HUES6 (cell line): Measurements from ENCODE around the gene OR10J5.
"Not testable (repeated sequence)": the region's sequence is repeated elsewhere in the genome, so short reads cannot be mapped to it uniquely, and the experiment has no call there.

Experiments
- H3K27ac ChIP-seq: 2 replicates; pipeline ENCODE4 v1.7.0; 2013; ENCODE audit warnings: low read depth, mild to moderate bottlenecking, low read length, inconsistent platforms
- H3K27me3 ChIP-seq: 2 replicates; pipeline ENCODE4 v1.6.1; 2013; ENCODE audit warnings: low read length; ENCODE audit not compliant: control insufficient read depth, insufficient read depth
- H3K36me3 ChIP-seq: 2 replicates; pipeline ENCODE4 v1.6.1; 2013; ENCODE audit warnings: low read length; ENCODE audit not compliant: control insufficient read depth, insufficient read depth
- H3K4me1 ChIP-seq: 2 replicates; pipeline ENCODE4 v1.6.1; 2013; ENCODE audit warnings: low read length; ENCODE audit not compliant: control insufficient read depth, insufficient read depth
- H3K4me3 ChIP-seq: 2 replicates; pipeline ENCODE4 v1.5.1; 2013; ENCODE audit warnings: low read depth, low read length
- H3K9ac ChIP-seq: one replicate; pipeline ENCODE4 v1.6.1; 2013; ENCODE audit warnings: mild to moderate bottlenecking, low read length
- H3K9me3 ChIP-seq: 2 replicates; pipeline ENCODE4 v1.6.1; 2013; ENCODE audit warnings: low read depth, low read length; ENCODE audit not compliant: control insufficient read depth, insufficient read depth

The OR10J5 gene

DNA sequence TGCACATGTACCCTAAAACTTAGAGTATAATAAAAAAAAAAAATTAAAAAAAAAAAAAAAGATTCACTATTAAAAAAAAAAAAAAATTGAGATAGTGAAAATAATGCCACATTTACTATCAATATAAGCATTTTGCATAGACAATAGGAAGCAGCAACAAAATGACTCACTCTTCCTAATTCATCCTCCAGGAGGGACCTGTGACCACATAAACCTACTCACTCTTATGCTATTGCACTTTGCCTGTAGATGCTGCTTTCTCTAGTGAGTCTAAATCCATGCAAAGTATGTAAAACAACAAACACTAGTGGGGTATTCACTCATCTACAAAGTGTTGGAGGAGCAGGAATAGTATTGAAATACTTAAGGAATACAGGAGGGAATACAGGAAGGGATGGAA is 2.9 kb downstream of the OR10J5 start:
- no peak overlapping the region for H3K9ac ChIP-seq
- H3K36me3 ChIP-seq, result no peaks in the 10 kb centered on the region
- peaks cover under 1% of the 10 kb centered on the region; the same call in 1 of the 2 replicates for H3K9me3 ChIP-seq
- no peaks in the 10 kb centered on the region; the same call in 1 of the 2 replicates for H3K27me3 ChIP-seq
- no peak overlapping the region for H3K4me3 ChIP-seq
- H3K27ac ChIP-seq, result no peak overlapping the region
- no peaks in the 10 kb centered on the region for H3K4me1 ChIP-seq

DNA sequence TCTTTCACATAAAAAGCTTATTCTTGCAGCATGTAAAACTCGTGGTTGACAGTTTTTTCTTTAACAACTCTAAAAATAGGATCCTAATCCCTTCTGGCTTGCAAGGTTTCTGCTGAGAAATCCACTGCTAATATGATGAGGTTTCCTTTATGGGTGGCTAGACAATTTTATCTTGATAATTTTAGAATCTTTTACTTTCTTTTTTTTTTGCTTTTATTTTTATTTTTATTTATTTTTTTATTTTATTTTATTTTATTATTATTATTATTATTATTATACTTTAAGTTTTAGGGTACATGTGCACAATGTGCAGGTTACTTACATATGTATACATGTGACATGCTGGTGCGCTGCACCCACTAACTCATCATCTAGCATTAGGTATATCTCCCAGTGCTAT is 11.0 kb downstream of the OR10J5 start:
- H3K9me3 ChIP-seq, result not testable (repeated sequence)

DNA sequence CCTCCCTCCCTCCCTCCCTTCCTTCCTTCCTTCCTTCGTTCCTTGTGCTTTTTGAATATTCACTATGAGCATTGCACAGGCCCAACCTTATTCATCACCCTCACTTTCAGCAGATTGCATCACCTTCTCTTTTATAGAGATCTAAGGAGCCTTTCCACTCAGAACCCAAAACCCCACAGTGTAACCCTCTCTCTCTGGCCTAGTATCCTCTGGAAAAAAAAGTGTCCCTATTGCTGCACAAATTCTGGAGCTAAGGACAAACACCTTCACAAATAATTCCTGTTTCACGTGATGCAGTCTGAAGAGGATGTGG is 25.6 kb downstream of the OR10J5 start:
- Histone ChIP-seq H3K36me3 (no peaks in the 10 kb centered on the region), H3K9me3 (no peaks in the 10 kb centered on the region), H3K27ac (no peak overlapping the region), H3K9ac (no peak overlapping the region), H3K27me3 (no peaks in the 10 kb centered on the region), H3K4me1 (no peaks in the 10 kb centered on the region), H3K4me3 (no peak overlapping the region)

More for the DNA sequence above, 11.0 kb downstream of the OR10J5 start:
- not testable (repeated sequence) for H3K4me3 ChIP-seq, H3K27ac ChIP-seq, H3K27me3 ChIP-seq, H3K9ac ChIP-seq, H3K4me1 ChIP-seq, H3K36me3 ChIP-seq

DNA sequence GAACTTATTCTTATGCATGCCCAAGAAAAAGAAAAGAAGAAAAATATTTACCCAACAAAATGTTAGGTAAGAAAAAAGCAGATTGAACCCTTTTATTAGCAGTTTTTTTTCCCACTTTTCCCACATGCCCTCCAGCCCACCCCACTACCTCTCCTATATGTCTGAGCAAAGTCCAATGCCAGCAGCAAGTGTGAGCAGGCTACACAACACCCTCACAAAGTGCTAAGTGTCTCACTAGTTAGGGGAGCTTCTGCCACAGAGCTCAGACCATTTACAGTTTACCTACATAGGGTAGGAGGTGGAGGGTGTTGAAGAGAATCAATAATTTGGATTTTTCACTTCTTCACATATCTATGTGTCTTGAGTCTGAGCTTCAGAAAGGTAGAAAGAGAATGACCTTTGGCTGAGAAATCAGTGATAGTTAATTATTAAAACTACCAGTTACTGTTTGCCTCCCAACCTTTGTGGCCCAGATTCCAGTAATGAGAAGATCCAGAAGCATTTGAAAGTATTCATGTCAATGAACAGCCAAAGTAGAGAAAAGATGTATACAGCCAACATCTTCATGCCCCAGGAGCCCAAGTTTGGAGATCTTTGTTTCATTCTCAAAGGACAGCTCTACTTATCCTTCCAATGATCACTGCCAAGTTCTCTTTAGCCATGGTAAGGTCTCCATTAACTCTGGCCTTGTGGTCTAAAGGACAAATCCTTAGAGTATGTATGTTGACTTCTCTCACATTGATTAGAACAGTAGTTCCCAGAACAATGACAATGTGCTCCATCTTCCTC is 26.2 kb downstream of the OR10J5 start:
- H3K27ac ChIP-seq, result no peak overlapping the region
- no peaks in the 10 kb centered on the region for H3K4me1 ChIP-seq
- H3K4me3 ChIP-seq, result no peak overlapping the region
- H3K27me3 ChIP-seq, result no peaks in the 10 kb centered on the region
- H3K36me3 ChIP-seq, result no peaks in the 10 kb centered on the region
- H3K9ac ChIP-seq, result no peak overlapping the region
- H3K9me3 ChIP-seq, result no peaks in the 10 kb centered on the region

DNA sequence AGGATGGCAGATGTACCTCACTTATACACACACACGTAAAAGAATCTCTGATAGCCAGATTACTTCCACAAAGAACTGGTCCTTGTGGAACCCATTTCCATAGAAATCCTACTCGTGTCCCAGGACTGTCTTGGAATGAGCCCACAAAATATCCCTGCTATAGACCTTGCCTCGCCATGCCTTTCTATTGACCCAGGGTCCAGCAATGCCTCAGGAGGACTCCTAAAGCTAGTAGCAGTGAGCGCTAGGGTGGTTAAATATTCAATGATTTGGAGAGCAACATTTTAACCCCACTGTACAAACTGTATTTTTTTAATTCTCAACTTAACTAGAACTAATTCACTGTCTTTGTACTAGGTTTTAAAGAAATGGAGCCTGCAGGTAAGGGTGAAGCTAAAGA is 26.9 kb downstream of the OR10J5 start:
- H3K36me3 ChIP-seq, result no peaks in the 10 kb centered on the region
- H3K27ac ChIP-seq, result no peak overlapping the region
- H3K27me3 ChIP-seq, result no peaks in the 10 kb centered on the region
- H3K4me1 ChIP-seq, result no peaks in the 10 kb centered on the region
- H3K9me3 ChIP-seq, result no peaks in the 10 kb centered on the region
- H3K4me3 ChIP-seq, result no peak overlapping the region
- no peak overlapping the region for H3K9ac ChIP-seq

DNA sequence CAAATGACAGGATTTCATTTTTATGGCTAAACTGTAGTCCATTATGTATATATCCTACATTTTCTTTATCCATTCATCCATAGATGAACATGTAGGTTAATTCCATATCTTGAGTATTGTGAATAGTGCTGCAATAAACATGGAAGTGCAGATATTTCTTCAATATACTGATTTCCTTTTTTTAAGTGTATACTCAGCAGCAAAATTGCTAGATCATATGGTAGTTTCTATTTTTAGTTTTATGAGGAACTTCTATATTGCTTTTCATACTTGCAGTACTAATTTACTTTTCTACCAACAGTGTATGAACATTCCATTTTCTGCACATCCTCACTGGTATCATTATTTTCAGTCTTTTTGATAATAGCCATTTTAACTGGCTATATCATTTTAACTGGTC is 30.1 kb downstream of the OR10J5 start:
- no peak overlapping the region for H3K4me3 ChIP-seq
- H3K27ac ChIP-seq, result no peak overlapping the region
- no peaks in the 10 kb centered on the region for H3K36me3 ChIP-seq
- no peaks in the 10 kb centered on the region for H3K27me3 ChIP-seq
- no peaks in the 10 kb centered on the region for H3K9me3 ChIP-seq
- H3K4me1 ChIP-seq, result no peaks in the 10 kb centered on the region
- no peak overlapping the region for H3K9ac ChIP-seq

DNA sequence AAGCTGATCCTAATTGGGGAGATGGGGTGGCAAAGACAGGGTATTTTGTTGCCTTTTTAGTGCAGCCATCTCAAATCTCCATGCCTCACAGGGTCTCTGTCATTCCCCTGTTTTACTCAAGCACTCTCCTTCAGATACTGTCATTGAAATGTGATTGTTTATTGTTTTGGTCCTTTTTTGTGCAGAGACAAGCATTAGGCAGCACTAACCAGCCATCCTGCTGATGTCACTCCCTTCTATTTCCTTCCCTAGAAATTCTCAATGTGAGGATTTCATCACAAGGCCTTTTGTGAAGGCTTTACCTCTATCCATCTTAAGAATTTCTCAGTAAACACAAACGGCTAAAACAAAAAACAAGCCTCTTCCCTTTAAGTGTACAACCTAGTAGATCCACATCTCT is 34.7 kb downstream of the OR10J5 start:
- H3K4me3 ChIP-seq, result no peak overlapping the region
- H3K27ac ChIP-seq, result no peak overlapping the region
- H3K27me3 ChIP-seq, result no peaks in the 10 kb centered on the region
- H3K9me3 ChIP-seq, result 0 out of 2 replicates have a peak, but pooled peaks cover 6% of the 10 kb centered on the region
- no peak overlapping the region for H3K9ac ChIP-seq
- no peaks in the 10 kb centered on the region for H3K36me3 ChIP-seq
- H3K4me1 ChIP-seq, result no peaks in the 10 kb centered on the region

DNA sequence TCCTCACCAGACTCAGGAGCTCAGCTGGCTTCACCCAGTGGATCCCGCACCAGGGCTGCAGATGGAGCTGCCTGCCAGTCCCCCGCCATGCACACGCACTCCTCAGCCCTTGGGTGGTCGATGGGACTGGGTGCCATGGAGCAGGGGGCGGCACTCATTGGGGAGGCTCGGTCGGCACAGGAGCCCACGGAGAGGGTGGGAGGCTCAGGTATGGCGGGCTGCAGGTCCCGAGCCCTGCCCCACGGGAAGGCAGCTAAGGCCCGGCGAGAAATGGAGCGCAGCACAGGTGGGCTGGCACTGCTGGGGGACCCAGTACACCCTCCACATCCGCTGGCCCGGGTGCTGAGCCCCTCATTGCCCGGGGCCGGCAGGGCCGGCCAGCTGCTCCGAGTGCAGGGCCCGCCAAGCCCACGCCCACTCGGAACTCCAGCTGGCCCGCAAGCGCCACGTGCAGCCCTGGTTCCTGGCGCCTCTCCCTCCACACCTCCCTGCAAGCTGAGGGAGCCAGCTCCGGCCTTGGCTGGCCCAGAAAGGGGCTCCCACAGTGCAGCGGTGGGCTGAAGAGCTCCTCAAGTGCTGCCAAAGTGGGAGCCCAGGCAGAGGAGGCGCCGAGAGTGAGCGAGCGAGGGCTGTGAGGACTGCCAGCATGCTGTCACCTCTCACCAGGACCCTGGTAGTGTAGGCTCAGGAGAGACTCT is 41.1 kb downstream of the OR10J5 start:
- not testable (repeated sequence) for H3K9ac ChIP-seq, H3K36me3 ChIP-seq, H3K27ac ChIP-seq, H3K27me3 ChIP-seq, H3K4me1 ChIP-seq, H3K9me3 ChIP-seq, H3K4me3 ChIP-seq

DNA sequence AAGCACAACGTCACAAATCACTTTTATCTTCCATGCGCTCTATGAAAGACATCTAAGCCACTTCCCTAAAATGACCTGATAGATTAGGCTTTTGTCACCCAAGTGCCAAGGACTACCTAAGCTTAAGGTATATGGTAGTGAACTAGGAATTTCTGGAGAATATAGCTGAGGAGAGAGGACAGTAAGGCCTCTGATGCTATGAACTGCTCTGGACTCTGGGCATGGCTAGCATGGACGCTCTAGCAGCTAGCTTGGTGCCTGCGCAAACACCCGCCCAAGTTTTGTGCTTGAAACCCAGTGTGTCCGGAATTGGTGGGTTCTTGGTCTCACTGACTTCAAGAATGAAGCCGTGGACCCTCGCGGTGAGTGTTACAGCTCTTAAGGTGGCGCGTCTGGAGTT is 42.5 kb downstream of the OR10J5 start:
- Histone ChIP-seq H3K9ac (no peak overlapping the region), H3K4me1 (no peaks in the 10 kb centered on the region), H3K9me3 (0 out of 2 replicates have a peak, but pooled peaks cover 4% of the 10 kb centered on the region), H3K27me3 (no peaks in the 10 kb centered on the region), H3K27ac (no peak overlapping the region), H3K4me3 (no peak overlapping the region), H3K36me3 (no peaks in the 10 kb centered on the region)

DNA sequence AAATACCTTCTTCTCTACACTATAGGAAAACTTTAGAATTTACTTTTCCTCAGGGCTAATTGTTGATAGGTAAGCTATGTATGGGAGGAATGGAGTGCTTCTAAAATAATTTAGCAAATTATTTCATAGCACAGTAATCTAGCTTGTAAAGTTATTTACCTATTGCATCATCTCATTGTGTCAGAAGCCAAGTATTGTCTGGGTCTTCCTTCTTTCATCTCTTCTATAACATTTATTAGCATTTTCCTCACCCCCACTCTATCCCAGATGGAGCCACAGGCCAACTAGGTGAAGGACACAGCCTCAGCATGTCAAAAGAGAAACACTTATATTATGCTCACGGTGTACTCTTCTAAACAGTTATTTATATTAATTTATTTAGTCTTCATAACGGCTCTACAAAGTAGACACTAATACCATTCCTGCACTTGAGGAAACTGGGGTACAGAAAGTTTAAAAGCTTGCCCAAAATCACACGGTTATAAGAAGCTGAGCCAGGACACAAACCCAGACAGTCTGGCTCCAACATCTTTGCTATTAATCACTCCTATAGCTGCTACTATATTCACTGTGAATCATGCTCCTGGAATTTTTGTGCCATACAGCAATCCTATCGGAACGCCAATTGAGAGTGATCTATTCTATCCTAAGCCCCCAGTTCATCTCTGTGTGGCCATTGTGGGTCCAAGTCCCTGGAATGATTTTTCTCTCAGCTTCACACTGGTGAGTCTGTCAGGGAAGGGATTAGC is 43.1 kb downstream of the OR10J5 start:
- Histone ChIP-seq H3K4me3 (no peak overlapping the region), H3K27me3 (no peaks in the 10 kb centered on the region), H3K36me3 (no peaks in the 10 kb centered on the region), H3K9ac (no peak overlapping the region), H3K27ac (no peak overlapping the region), H3K4me1 (no peaks in the 10 kb centered on the region), H3K9me3 (no peaks in the 10 kb centered on the region)
